Endodermal cell (in vitro differentiated cells): ENCODE measurements around the gene ALG11. TPM values are rescaled to one million over a fixed set of nuclear protein-coding genes. Genes with fewer than 3 reads are reported as not detected.

Experiments used
- DNase-seq: peaks from one replicate; pipeline ENCODE4 v3.0.0-alpha.2; 2017
- H3K27ac ChIP-seq: 2 replicates; pipeline ENCODE4 v1.5.1; 2013; ENCODE audit warnings: mild to moderate bottlenecking, low read depth, low read length, moderate library complexity
- H3K27me3 ChIP-seq: 2 replicates; pipeline ENCODE4 v1.6.1; 2013; ENCODE audit warnings: mild to moderate bottlenecking, low read length, moderate library complexity; ENCODE audit not compliant: insufficient read depth, control insufficient read depth, poor library complexity, severe bottlenecking
- H3K36me3 ChIP-seq: 2 replicates; pipeline ENCODE4 v1.7.0; 2013; ENCODE audit warnings: mild to moderate bottlenecking, low read length, moderate library complexity; ENCODE audit not compliant: control insufficient read depth, insufficient read depth
- H3K4me1 ChIP-seq: one replicate; pipeline ENCODE4 v1.7.0; 2013; ENCODE audit warnings: low read length; ENCODE audit not compliant: control insufficient read depth, insufficient read depth
- H3K4me3 ChIP-seq: 2 replicates; pipeline ENCODE4 v1.5.1; 2013; ENCODE audit warnings: mild to moderate bottlenecking, low read length, moderate library complexity
- H3K9ac ChIP-seq: 2 replicates; pipeline ENCODE4 v1.6.1; 2013; ENCODE audit warnings: mild to moderate bottlenecking, low read length, moderate library complexity; ENCODE audit not compliant: poor library complexity, severe bottlenecking; ENCODE audit errors: extremely low read depth
- H3K9me3 ChIP-seq: 2 replicates; pipeline ENCODE4 v1.6.1; 2013; ENCODE audit warnings: mild to moderate bottlenecking, low read length, moderate library complexity; ENCODE audit not compliant: control insufficient read depth
- H3K27ac Mint-ChIP-seq: 2 replicates; pipeline ENCODE4 v1.8.0; 2020; ENCODE audit warnings: mixed read lengths
- H3K27me3 Mint-ChIP-seq: 2 replicates; pipeline ENCODE4 v1.8.0; 2021; ENCODE audit warnings: mild to moderate bottlenecking, mixed read lengths; ENCODE audit not compliant: insufficient read depth
- H3K36me3 Mint-ChIP-seq: 2 replicates; pipeline ENCODE4 v1.8.0; 2020; ENCODE audit warnings: low read depth, mixed read lengths
- H3K4me1 Mint-ChIP-seq: 2 replicates; pipeline ENCODE4 v1.8.0; 2020; ENCODE audit warnings: mixed read lengths
- H3K4me3 Mint-ChIP-seq: 2 replicates; pipeline ENCODE4 v1.8.0; 2020; ENCODE audit warnings: mild to moderate bottlenecking, moderate library complexity, mixed read lengths
- H3K9me3 Mint-ChIP-seq: 2 replicates; pipeline ENCODE4 v1.8.0; 2020; ENCODE audit warnings: mild to moderate bottlenecking, mixed read lengths
- WGBS, 2 experiments: methylation state at CpG; one replicate each; pipeline versions ENCODE4 v1.1.5 to v1.1.7; 2013; ENCODE audit warnings: missing lambda C conversion rate in 2 of 2, mixed read lengths in 1 of 2; ENCODE audit not compliant: insufficient coverage in 1 of 2, insufficient read length in 1 of 2; 5-methylcytosine and 5-hydroxymethylcytosine counted together
- total RNA-seq, 2 donors: library from RNA; stranded (reverse); fragmentation: NEBNext Ultra II Directional in 1 of 2; extraction: Animal tissue kit (Norgen Biotek cat#: 25700) in 1 of 2; gene quantifications; 2 replicates in 1 of 2; 3 replicates in 1 of 2; pipeline ENCODE4 v1.2.1, GENCODE V29; 2021
- TF ChIP-seq, protein P1 (sequence below): fragments of 200-600 bp; sonication (generic); conservative IDR thresholded peaks from 2 replicates; pipeline ENCODE4 v1.5.0; 2021; ENCODE audit warnings: antibody characterized with exemption, mild to moderate bottlenecking

The ALG11 gene
- total RNA-seq, 2 donors from 2014 or later: 41.5 to 53.1 TPM

DNA sequence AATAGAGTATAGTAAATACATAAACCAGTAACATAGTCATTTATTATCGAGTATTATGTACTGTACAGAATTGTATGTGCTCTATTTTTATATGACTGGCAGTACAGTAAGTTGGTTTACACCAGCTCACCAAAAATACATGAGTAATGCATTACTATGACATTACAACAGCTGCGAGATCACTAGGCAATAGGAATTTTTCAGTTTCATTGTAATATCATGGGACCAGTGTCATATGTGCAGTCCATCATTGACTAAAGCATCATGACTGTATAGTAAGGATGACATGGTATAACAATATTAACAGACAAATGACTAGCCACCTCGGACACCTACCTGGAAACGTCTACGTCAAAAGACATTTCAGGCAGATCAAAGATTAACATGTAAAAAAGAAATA is 34.6 kb upstream of the ALG11 start:
- Histone ChIP-seq H3K9ac (no peak overlapping the region), H3K4me3 (no peak overlapping the region), H3K27ac (no peak overlapping the region), H3K4me1 (peaks cover 5% of the 10 kb centered on the region), H3K36me3 (no peaks in the 10 kb centered on the region), H3K9me3 (no peaks in the 10 kb centered on the region), H3K27me3 (no peaks in the 10 kb centered on the region)
- TF ChIP-seq, protein P1, sequence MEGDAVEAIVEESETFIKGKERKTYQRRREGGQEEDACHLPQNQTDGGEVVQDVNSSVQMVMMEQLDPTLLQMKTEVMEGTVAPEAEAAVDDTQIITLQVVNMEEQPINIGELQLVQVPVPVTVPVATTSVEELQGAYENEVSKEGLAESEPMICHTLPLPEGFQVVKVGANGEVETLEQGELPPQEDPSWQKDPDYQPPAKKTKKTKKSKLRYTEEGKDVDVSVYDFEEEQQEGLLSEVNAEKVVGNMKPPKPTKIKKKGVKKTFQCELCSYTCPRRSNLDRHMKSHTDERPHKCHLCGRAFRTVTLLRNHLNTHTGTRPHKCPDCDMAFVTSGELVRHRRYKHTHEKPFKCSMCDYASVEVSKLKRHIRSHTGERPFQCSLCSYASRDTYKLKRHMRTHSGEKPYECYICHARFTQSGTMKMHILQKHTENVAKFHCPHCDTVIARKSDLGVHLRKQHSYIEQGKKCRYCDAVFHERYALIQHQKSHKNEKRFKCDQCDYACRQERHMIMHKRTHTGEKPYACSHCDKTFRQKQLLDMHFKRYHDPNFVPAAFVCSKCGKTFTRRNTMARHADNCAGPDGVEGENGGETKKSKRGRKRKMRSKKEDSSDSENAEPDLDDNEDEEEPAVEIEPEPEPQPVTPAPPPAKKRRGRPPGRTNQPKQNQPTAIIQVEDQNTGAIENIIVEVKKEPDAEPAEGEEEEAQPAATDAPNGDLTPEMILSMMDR: no peak
- no peak overlapping the region for H3K27ac Mint-ChIP-seq
- H3K36me3 Mint-ChIP-seq: no peaks in the 10 kb centered on the region
- no peaks in the 10 kb centered on the region for H3K9me3 Mint-ChIP-seq
- WGBS, 2 experiments: 83 to 97% methylated on average over 1 to 4 of the region's 5 CpGs
- peaks cover 6% of the 10 kb centered on the region for H3K4me1 Mint-ChIP-seq
- H3K4me3 Mint-ChIP-seq: no peak overlapping the region
- H3K27me3 Mint-ChIP-seq: no peaks in the 10 kb centered on the region
- no peak for DNase-seq

DNA sequence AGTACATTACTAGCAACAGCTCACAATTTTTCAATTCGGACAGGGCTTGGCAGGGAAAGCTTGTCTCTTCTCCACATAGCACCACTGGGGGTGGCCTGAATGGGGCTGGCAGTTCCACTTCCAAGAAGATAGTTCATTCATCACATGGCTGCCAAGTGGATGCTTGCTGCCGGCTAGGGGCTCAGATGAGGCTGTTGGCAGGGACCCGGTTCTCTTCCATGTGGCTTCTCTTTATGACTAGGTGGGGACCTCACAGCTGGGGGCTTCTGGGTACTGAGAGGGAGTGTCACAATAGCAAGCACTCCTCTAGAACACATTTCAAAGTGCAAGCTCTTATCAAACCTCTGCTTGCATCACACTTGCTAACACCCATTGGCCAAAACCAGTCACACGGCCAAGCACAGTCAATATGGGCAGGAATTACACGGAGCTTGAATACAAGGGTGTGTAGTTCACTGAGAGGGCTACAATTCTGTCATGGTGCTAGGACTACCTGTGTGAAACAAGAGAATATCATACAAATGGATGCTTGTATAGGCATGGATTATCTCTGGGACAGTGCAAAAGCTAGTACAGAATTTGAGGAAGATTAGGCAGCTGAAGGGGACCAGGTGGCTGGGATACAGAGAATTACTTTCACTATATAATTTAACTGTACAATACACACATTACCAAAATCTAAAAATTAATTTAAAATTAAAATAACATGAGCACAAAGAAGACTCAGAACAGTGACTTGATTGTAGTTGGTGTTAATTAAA is 33.2 kb upstream of the ALG11 start:
- H3K4me1 Mint-ChIP-seq: peaks cover 6% of the 10 kb centered on the region
- H3K27ac Mint-ChIP-seq: no peak overlapping the region
- TF ChIP-seq, protein P1: no peak
- no peak overlapping the region for H3K9ac ChIP-seq
- no peaks in the 10 kb centered on the region for H3K27me3 ChIP-seq
- no peak for DNase-seq
- no peak overlapping the region for H3K4me3 ChIP-seq
- no peaks in the 10 kb centered on the region for H3K9me3 Mint-ChIP-seq
- H3K4me3 Mint-ChIP-seq: no peak overlapping the region
- 73 to 78% methylated on average over 5 of the region's 5 CpGs for WGBS, 2 experiments
- H3K9me3 ChIP-seq: no peaks in the 10 kb centered on the region
- no peak overlapping the region for H3K27ac ChIP-seq
- H3K36me3 Mint-ChIP-seq: no peaks in the 10 kb centered on the region
- peaks cover 5% of the 10 kb centered on the region for H3K4me1 ChIP-seq
- H3K27me3 Mint-ChIP-seq: no peaks in the 10 kb centered on the region
- no peaks in the 10 kb centered on the region for H3K36me3 ChIP-seq

DNA sequence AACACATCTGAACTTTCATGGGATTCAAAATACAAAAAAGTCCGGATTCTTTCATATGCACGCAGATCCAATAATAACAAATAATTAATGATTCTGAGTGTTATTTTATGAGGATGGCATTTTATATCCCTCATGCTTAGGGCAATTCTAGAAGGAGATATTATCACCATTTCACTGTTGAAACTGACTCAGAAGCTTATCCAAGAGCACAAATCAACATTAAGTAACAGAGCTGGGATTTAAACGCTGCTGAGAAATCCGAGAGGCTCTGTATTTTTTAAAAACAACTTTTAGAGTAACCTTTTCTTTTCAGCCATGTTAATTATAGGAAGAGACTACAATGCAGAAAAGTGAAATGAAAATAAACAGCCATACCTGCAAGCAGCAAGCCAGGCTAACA is 31.3 kb upstream of the ALG11 start:
- no peak overlapping the region for H3K27ac Mint-ChIP-seq
- H3K4me3 ChIP-seq: no peak overlapping the region
- H3K4me1 Mint-ChIP-seq: peaks cover 6% of the 10 kb centered on the region
- H3K9me3 Mint-ChIP-seq: peaks cover 4% of the 10 kb centered on the region
- H3K4me3 Mint-ChIP-seq: no peak overlapping the region
- H3K27me3 ChIP-seq: no peaks in the 10 kb centered on the region
- H3K9ac ChIP-seq: no peak overlapping the region
- no peaks in the 10 kb centered on the region for H3K36me3 ChIP-seq
- no peak for DNase-seq
- H3K27ac ChIP-seq: no peak overlapping the region
- TF ChIP-seq, protein P1: no peak
- no peaks in the 10 kb centered on the region for H3K36me3 Mint-ChIP-seq
- H3K9me3 ChIP-seq: no peaks in the 10 kb centered on the region
- 67% methylated on average over 3 of the region's 4 CpGs; no CpG with 5 or more reads in 1 of the 2 experiments for WGBS, 2 experiments
- peaks cover 5% of the 10 kb centered on the region for H3K4me1 ChIP-seq
- H3K27me3 Mint-ChIP-seq: peaks cover 4% of the 10 kb centered on the region
